Right forelimb (tissue), 1 donor: ENCODE results near the gene C3orf33.

ENCODE experiments used
- DNase-seq: peaks from one replicate; pipeline ENCODE4 v3.0.0-alpha.2; 2018

The C3orf33 gene

DNA sequence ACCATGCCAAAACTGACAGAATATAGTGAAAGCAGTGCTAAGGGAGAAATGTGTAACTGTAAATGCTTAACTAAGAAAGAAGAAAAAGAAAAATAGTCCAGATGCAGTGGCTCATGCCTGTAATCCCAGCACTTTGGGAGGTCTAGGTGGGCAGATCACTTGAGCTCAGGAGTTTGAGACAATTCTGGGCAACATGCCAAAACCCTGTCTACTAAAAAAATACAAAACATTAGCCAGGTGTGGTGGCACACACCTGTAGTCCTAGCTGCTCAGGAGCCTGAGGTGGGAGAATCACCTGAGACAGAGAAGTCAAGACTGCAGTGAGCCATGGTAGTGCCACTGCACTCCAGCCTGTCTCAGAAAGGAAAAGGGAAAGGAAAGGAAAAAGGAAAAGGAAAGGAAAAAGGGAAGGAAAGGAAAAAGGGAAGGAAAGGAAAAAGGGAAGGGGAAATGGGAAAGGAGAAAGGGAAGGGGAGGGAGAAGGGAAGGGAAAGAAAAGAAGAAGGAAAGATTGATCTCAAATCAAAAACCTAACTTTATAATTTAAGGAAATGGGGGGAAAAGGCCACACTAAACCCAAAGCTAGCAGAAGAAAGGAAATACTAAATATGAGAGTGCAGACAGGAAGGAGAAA lies 20.3 kb downstream of the C3orf33 start:
- no peak for DNase-seq

DNA sequence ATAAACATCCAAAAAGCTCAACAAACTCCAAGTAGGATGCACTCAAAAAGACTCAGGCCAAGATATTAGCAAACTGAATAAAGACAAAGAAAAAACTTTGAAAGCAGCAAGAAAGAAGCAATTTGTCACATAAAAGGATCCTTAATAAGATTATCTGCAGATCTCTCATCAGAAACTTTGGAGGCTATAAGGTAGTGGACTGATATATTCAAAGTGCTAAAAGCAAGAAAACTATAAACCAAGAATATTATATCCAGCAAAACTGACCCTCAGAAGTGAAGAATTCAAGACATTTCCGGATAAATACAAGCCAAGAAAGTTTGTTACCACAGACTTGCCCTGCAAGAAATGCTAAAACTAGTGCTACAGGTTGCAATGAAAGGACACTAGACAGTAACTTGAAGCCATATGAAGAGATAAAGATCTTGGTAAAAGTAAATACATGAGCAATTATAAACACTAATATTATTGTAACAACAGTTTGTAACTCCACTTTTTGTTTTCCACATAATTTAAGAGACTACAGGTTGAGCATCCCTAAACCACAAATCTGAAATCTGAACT lies 23.6 kb downstream of the C3orf33 start:
- DNase-seq: no peak

DNA sequence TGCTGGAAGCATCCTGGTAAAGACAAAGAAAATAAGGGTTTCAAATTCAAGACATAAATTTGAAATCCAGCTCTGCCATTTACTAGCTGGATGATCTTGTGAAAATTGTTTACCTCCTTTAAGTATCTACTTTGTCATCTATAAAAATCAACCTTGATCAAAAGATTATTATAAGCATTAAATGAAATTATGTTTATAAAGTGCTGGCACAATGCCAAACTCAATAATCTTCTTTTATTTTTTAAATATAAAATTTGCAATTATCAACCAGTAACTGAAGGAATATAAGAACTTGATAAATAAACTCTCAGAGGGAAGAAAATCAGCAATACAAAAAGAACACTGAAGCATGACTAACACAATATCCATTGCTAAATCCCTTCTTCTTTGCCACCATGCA lies 25.8 kb downstream of the C3orf33 start:
- DNase-seq: no peak

DNA sequence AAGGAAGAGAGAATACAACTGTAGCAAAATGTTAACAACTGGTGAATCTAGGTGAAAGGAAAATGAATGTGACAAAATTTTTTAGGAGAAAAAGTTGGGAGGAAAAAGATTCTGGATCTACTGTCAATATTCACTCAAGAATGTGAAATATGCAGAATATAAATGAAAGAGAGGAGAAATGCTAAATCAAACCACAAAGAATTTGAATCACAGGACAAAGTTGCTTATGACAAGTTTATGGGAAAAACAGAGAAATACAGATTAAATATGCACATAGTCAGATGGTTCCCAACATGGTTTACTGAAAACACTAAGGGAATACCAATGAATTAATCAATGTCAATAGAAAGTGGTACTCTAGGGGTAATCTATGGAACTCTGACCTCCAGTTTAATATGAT lies 27.6 kb downstream of the C3orf33 start:
- DNase-seq: no peak

DNA sequence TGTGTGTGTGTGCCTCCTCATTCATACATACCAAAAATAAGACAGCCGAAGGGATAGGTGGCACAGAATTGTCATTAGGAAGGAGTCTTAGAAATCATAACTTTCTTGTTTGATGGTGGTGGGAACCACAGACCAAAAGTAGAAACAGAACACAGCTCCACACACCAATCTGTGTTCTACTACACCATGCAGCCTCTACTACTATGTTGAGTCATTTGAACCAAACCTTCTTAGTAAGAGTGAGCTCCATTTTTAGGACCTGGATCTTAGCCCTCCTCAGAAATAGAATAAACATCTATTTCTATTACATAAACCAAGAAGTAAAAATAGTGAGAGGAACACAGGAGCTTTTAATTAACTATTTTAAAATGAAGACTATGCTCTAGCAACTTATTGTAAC lies 33.3 kb downstream of the C3orf33 start:
- no peak for DNase-seq

DNA sequence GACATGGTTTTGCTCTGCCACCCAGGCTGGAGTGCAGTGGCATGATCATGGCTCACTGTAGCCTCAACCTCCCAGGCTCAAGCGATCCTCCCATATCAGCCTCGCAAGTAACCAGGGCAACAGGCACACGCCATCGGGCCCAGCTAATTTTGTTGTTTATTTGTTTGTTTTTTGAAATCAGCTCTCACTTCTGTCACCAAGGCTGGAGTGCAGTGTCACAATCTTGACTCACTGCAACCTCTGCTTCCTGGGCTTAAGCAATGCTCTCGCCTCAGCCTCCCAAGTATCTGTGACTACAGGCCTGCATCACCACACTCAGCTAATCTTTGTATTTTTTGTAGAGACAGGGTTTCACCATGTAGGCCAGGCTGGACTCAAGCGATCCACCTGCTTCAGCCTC lies 35.0 kb downstream of the C3orf33 start:
- DNase-seq: no peak

DNA sequence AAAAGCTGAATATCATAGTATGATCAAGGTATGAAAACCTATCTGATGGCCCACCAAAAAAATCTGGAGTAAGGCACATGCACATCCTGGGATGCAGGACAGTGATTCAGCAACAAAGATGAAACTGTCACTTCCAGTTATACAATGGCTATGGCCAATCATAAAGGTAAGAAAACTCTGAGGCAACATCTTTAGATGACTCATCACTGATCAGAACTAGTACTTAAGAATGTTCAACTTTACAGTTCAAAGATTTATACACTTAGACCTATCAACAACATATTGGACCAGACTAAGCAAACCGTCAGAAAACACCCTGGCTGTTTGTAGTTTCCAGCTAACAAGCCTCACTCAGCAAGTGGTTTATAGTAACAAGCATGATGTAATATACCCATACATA lies 39.9 kb downstream of the C3orf33 start:
- no peak for DNase-seq

DNA sequence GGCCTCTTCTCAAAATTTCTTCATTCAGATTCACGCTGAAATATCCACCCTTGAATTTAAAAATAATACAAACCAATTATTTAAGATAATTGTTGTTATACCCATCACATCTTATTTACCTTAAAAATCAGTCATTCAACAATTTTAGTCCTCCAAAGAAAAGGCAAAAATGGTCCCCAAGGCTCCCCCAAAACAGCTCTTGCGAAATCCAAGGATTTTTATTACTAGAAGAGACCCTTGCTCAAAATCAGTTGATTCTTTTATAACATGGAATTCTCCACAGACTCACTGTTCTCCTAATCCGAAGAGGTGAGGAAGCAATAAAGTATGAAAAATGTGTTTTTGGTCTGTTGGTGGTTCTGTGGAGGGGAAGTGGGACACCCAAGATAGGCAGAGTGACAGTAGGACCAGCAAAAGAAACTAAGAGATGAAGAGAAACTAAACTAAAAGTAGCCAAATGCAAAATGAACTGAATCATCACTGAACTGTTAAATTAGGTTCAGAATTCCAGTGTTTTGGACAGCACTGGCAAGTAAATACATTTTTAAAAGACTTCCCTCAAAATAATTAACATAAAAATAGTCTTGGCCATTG lies 42.1 kb downstream of the C3orf33 start:
- no peak for DNase-seq

DNA sequence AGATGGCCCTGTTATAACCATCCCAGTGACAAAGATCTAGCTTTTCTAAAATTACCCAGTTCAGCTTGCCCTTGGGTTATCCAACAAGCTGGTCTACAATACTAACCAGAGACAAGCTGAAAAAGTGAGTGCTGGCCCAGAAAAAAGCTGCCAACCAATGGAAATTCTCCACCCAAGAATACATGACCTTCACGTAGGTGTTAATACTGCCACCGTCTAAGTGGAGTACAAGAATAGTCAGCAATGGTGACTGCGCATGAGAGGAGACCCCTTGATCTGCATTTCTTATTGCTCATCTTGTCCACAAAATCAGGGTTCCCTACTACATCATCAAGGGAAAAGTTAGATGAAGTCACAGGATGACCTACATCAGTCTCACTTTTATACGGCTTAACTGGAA lies 45.4 kb downstream of the C3orf33 start:
- no peak for DNase-seq

DNA sequence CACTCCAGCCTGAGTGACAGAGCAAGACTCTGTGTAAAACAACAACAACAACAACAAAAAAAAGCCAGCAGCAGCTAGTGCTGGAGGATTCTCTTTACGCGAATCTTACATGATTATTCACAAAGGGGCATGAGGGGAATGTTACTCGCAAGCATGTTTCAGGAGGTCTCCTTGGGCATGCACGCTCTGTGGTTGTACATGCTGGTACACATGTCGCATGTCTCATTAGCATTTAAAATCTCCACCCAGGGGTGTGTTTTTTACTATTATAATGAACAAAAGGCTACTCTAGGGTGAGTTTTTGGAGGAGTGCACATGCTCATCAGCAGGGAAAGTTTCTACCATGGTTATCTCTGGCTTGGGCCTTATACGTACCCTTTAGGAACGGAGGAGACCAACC lies 48.5 kb downstream of the C3orf33 start:
- no peak for DNase-seq

DNA sequence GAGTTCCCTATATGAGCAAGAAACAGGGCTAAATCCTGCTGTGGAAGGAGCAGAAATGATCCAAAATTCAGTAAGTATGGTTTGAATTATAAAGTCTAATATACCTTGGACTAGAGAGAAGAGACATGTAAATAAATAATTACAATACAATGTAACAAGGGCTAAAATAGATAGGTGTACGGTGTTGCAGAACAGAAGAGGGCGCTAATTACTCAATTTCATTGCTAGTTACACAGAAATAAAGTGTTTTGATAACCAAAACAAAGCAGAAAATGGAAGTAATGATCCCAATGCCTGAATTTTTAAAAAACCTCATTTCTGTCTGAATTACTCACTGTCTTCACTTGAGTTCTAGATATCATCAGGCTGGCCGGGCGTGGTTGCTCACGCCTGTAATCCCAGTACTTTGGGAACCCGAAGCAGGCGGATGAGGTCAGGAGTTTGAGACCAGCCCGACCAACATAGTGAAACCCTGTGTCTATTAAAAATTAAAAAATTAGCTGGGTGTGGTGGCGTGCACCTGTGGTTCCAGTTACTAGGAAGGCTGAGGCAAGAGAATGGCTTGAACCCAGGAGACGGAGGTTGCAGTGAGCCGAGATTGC lies 52.9 kb downstream of the C3orf33 start:
- DNase-seq: no peak

DNA sequence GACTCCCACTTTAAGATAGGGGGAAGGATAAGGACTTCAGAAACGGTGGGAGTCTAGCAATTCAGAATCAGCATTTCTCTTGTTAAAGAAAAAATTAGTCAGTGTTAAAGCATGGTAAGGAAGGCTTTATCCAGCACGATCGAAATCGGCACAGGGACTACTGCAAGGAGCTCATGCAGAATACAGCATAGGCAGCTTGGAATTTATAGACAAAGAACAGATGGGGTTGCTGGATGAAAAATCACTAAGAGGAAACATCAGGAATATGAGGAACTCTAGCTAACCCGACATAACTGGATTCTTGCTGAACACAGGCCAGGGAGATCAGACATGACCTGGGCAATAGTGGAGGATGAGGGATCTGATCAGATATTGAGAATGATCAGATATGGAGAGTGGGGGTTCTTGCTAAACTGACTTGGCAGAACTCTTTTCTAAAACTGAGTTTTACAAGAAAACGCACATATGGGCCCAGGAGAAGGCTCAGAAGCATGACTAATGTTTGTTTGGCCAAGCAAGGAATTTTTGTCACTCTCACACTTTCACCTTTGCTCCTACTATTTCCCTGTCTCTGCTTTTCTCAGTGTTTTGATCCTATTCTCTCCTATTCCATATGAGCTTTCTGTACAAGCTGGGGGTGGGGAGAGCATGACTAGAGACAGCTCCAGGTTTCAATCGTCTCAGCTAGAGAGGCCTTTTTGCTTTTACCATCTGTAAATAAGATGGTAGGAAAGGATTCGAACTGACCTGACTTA lies 57.3 kb downstream of the C3orf33 start:
- no peak for DNase-seq

DNA sequence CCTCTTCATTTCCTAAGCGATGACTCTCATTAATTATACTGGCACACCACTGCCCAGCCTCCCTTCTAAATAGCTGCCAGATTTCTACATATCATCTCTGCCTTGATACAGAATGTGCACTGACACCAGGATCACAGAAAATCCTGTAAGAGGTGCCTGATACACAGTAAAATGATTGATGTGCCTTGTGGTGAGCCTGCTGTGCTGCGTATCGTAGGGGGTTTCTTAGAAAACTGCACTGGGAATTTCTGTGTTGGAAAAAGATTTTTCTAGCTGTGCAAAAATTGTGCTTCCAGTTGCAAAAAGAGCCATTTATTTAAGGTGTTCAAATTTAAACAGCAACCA lies 58.2 kb downstream of the C3orf33 start:
- no peak for DNase-seq

DNA sequence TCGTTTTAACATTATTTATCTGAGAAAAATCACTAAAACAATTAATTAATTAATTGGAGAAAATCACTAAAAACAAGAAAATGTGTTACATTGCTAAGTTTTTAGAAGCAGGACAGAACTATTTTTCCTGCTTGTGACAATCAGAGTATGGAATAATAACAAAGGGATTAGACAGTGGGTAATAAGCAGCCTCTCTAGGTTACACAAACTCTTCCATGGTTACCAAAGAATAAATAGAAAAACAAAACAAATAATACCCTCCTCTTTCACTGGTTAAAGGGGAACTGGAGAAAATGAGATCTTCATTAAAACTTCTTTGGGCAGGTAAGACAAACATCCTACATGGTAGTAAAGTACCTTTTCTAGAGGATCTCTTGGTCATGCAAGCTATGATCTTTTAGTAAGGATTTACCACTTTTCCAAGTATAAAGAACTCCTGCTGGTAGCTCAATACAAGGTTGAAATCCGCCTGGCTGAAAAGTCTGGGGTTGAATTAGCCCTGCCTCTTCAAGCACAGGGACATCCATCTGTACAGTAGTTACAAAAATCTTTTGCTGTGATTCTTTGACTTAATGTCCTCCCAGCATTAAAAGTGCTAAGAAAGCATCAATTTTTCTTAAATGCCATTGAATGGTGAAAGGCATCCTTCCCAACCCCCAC lies 58.7 kb downstream of the C3orf33 start:
- no peak for DNase-seq

DNA sequence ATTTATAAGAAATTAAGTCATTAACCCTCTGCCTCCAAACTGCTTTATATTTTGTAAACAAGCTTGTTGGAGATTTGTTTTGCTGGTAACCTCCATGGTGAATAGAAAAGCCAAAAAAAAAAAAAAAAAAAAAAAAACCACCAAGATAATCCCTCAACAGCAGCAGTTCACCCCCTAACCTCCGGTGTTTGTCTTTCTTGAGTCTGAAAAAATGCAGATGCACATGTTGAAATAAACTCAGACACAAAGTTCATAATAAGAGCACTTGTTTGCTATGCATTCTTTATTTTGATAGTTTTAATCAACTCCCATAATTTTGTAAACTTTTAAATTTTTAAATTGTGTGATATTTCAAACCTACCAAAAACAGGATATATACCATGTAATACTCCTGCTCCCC lies 59.4 kb downstream of the C3orf33 start:
- no peak for DNase-seq

DNA sequence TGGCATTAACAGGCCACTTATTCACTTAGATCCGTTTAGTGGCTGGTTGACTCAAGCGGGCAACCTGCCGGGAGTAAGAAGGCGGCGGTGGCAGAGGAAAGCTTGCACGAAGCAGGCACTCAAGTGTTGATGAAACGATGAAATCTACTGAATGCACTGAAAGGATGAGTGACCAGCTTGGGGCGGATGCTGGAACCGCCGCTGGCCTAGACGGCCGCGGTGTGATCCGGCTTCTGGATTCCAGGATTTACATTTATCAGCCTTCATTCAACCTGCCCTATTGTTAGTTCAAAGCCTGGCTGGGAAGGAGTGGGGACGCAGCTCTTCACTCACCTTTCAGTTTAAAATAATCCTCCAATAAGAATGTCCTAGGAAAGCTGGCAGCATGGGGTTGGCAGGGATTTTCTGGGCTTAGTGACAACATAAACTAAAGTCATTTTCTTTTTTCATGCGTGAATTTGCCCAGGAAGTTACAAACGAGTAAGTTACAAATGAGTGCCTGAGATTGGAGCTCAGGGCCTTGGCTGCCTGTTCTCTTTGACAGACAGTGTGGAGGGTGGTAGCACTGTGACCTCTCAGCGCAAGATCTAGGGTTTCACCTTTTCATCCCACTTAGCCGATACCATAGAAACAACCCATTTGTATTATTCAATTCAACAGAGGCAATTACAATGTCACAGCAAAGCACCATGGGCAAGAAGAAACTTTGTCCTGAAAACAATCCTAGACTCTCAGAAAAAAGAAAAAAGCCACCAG lies 60.1 kb downstream of the C3orf33 start:
- DNase-seq: no peak

DNA sequence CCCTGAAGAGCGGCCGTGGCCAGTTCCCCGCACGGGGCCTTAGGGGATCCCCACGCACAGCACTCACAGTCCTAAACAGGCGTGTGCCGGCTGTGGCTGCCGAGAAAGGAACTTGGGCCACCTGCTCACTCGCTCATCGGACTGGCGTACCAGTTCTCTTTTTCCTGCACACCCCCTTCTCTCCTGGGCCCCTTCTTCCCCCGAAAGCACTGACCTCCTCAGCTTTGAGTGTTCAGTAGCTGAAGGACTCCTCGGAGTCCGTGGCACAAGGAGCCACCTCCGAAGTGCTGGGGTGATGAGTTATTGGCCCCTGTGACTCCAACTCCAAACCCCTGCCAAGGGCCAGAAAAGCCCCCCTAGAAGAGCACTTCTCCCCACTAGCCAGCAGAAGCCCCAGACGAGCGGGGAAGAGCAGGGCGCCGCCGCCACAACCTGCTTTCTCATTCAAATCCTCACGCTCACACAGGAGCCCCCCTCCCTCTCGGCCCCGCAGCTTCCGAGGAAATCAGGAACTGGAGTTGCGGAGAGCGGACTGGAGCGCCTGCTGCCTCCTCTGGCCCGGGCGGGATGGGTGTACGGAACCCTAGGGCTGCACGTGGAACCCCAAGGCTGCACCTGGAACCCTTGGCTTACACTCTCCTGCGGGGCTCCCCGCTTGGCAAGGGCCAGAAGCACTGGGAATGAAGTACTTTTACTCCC lies 61.3 kb downstream of the C3orf33 start, which contains the start of gene PLCH1:
TSS of gene PLCH1 (minus strand) at position 446 of the 699 bp plus-strand sequence. CDS start 40,847 bp downstream, outside the sequence.
- DNase-seq: peak; percentile 71

DNA sequence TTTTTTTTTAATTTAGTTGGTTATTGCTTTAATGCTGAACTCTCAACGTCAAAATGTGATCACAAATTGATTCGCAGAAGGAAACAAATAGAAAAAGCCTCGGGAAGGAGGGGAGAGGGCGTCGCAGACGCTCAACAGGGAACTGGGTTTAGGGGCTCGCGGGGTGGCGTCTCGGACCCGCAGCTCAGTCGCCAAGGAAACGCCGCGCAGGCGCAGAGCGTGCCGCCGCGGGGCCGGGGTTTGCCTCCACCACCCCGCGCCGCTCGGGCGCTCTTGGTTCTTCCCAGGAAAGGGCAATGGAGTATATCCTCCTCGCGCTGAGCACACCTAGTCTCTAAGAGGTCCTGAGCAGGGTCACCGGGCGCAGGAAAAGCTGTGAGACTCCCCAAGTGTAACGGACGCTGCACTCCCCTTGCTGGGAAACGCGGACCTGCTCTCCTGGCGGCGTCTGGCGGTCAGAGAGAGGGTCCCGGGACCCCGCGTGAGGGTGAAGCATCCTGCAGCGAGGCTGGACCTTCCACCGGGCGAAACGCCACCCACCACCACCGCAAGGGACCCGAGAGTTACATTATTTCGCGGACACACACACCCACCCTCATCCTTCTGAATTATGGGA lies 62.0 kb downstream of the C3orf33 start:
- DNase-seq: peak; percentile 63

DNA sequence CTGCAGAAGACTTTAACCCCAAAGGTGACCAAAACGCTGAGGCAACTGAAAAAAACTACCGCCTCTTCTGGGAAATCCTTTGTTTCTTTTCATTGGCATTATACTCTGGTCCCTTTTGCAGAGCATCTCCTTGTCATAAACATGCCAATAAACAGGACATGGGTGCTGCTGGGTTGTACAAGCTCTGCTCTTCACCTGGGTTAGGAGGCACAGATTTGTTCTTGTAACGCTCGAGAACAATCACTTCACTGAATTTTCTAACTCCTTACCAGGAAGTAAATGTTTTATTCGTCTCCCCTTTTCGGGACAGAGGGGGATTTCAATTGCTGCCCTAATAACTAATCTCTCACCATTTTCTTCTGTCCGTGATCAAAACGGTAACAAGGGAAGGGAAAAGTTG lies 62.5 kb downstream of the C3orf33 start:
- no peak for DNase-seq

DNA sequence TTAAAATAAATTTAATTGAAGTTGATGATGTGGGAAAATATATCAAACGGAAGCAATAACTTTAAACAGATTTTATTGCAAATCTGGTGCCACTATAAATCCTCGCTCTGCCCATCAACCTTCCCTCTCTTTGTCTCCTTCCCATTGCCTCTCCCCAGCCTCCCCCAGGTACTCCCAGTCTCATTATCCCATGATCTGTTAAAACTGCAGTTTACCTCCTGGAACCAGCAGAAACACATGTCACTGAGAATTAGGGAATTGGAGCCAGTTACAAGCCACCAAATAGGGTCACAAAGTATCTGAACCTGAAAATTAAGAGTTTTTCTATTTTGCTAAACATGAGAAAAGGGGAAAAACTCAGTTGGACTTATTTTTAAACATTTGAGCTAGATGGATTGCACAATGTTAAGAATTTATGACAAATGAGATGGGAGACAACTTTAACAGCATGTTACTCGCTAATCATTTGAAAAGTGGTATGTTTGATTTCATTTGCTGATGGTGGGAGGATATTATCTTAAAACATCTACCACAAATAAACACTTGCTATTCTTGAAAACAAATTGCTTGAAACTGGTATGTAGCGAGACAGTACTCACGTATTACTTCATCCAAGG lies 63.6 kb downstream of the C3orf33 start:
- no peak for DNase-seq

DNA sequence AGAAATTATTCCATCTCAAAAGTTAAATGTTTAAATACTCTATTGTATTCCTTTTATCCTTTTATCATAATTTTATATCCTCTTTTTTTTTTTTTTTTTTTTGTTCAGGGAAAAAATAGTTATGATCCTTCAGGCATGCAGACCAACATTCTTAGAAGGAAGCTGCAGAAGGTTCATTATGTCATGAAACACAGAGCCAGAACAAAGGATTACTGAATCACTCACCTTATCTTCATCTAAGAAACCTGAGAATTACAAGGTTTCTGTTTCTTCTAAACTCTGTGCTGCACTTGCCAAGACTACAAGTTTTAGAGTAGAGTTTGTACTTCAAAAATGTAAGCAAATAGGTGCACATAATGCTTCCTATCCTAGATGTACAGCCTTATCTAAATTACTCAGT lies 64.5 kb downstream of the C3orf33 start:
- DNase-seq: no peak
